HG03196 (cell line): ENCODE results near the gene BANF1.
A peak's percentile ranks its signal among the peaks of the same experiment; 100 is the strongest.

ENCODE experiments used
- ATAC-seq: cut with Tn5 transposase; IDR thresholded peaks from one replicate; pipeline ENCODE4 v1.9.1; 2021; ENCODE audit not compliant: unreplicated experiment

Gene BANF1

GRCh38 chr11:66001942-66002647, at the start of gene BANF1, which contains the start of gene EIF1AD:
TSS of gene BANF1 (plus strand) at chr11:66002503. CDS start at chr11:66003251, 748 bp downstream.
TSS of gene EIF1AD (minus strand) at chr11:66002157. CDS start at chr11:66000389, 1,768 bp downstream.
- ATAC-seq: peak; percentile 70

GRCh38 chr11:65953471-65953870, 48.8 kb upstream of the BANF1 start:
- no peak for ATAC-seq

GRCh38 chr11:65954771-65955170, 47.5 kb upstream of the BANF1 start:
- ATAC-seq: no peak

GRCh38 chr11:65958291-65958690, 44.0 kb upstream of the BANF1 start:
- no peak for ATAC-seq

GRCh38 chr11:65958774-65959420, 43.4 kb upstream of the BANF1 start:
- ATAC-seq: no peak

- no peak for ATAC-seq
These were observed 41.5 kb upstream of the BANF1 start for GRCh38 chr11:65960824-65961266.

GRCh38 chr11:65961267-65962140, 40.8 kb upstream of the BANF1 start, which contains the start of gene SART1:
TSS of gene SART1 (plus strand) at chr11:65961734. CDS start at chr11:65961781, 47 bp downstream.
- peak; percentile 77 for ATAC-seq

GRCh38 chr11:65962141-65962564, 40.1 kb upstream of the BANF1 start:
- ATAC-seq: no peak

- no peak for ATAC-seq
These were observed 37.4 kb upstream of the BANF1 start for GRCh38 chr11:65964906-65965305.

GRCh38 chr11:65965986-65966762, 36.1 kb upstream of the BANF1 start:
- no peak for ATAC-seq

- ATAC-seq: no peak
These were observed 34.9 kb upstream of the BANF1 start for GRCh38 chr11:65967329-65967934.

- ATAC-seq: no peak
These were observed 33.5 kb upstream of the BANF1 start for GRCh38 chr11:65968600-65969482.

GRCh38 chr11:65972116-65972515, 30.2 kb upstream of the BANF1 start:
- no peak for ATAC-seq

- ATAC-seq: no peak
These were observed 28.7 kb upstream of the BANF1 start for GRCh38 chr11:65973439-65974110.

GRCh38 chr11:65975771-65976170, 26.5 kb upstream of the BANF1 start:
- no peak for ATAC-seq

GRCh38 chr11:65976216-65977176, 25.8 kb upstream of the BANF1 start:
- ATAC-seq: no peak

- no peak for ATAC-seq
These were observed 24.5 kb upstream of the BANF1 start for GRCh38 chr11:65977621-65978390.
